GM12878 (cell line): ENCODE data around the gene ECSIT. TPM values are rescaled to one million over a fixed set of nuclear protein-coding genes. Genes with fewer than 3 reads are reported as not detected.
A peak's percentile ranks its signal among the peaks of the same experiment; 100 is the strongest.

Experiments
- ATF3 ChIP-seq: IDR thresholded peaks from 2 replicates; pipeline ENCODE4 v1.6.1; 2011; ENCODE audit warnings: low read depth, mild to moderate bottlenecking, low read length, moderate library complexity, borderline replicate concordance; ENCODE audit errors: extremely low read depth
- BCLAF1 ChIP-seq: fragments of 450-650 bp; IDR thresholded peaks from 2 replicates; pipeline ENCODE4 v1.6.1; 2017; ENCODE audit warnings: antibody characterized with exemption, mild to moderate bottlenecking, moderate library complexity
- BMI1 ChIP-seq: fragments of 450-650 bp; IDR thresholded peaks from 2 replicates; pipeline ENCODE4 v1.6.1; 2016; ENCODE audit warnings: mild to moderate bottlenecking, moderate library complexity, borderline replicate concordance
- CBX3 ChIP-seq: fragments of 200-600 bp; sonication (generic); IDR thresholded peaks from 2 replicates; pipeline ENCODE4 v1.6.1; 2016; ENCODE audit warnings: low read depth, borderline replicate concordance
- FOXM1 ChIP-seq: IDR thresholded peaks from 2 replicates; pipeline ENCODE4 v1.6.1; 2012; ENCODE audit warnings: low read depth, mild to moderate bottlenecking, inconsistent platforms, low read length, moderate library complexity
- JUNB ChIP-seq: IDR thresholded peaks from 2 replicates; pipeline ENCODE4 v1.6.1; 2016; ENCODE audit warnings: antibody characterized with exemption, mild to moderate bottlenecking
- KDM1A ChIP-seq: fragments of 200-600 bp; sonication (generic); IDR thresholded peaks from 2 replicates; pipeline ENCODE4 v1.6.1; 2016; ENCODE audit warnings: borderline replicate concordance
- MEF2A ChIP-seq: IDR thresholded peaks from 2 replicates; pipeline ENCODE4 v1.6.1; 2011; ENCODE audit warnings: low read depth, mild to moderate bottlenecking, low read length, moderate library complexity; ENCODE audit not compliant: insufficient read depth
- MTA3 ChIP-seq: IDR thresholded peaks from 2 replicates; pipeline ENCODE4 v1.6.1; 2012; ENCODE audit warnings: low read length, inconsistent platforms, borderline replicate concordance
- NFIC ChIP-seq: IDR thresholded peaks from 2 replicates; pipeline ENCODE4 v1.6.1; 2012; ENCODE audit warnings: low read depth, mild to moderate bottlenecking, inconsistent platforms, low read length, moderate library complexity
- NFYB ChIP-seq: IDR thresholded peaks from 2 replicates; pipeline ENCODE4 v1.6.1; 2011; ENCODE audit warnings: low read depth, mild to moderate bottlenecking, low read length, improper control_type of control experiment, moderate library complexity; ENCODE audit not compliant: insufficient read depth
- NRF1 ChIP-seq: conservative IDR thresholded peaks from 2 replicates; pipeline ENCODE4 v1.6.1; 2011; ENCODE audit warnings: mild to moderate bottlenecking, low read depth, low read length, improper control_type of control experiment
- SIN3A ChIP-seq: IDR thresholded peaks from 2 replicates; pipeline ENCODE4 v1.6.1; 2012; ENCODE audit warnings: low read depth, low read length, improper control_type of control experiment
- SREBF1 ChIP-seq: IDR thresholded peaks from 2 replicates; pipeline ENCODE4 v1.6.1; 2012; ENCODE audit warnings: mild to moderate bottlenecking, low read length
- TCF3 ChIP-seq: IDR thresholded peaks from 2 replicates; pipeline ENCODE4 v1.6.1; 2012; ENCODE audit warnings: low read depth, mild to moderate bottlenecking, low read length, borderline replicate concordance; ENCODE audit not compliant: insufficient read depth
- TCF7 ChIP-seq: IDR thresholded peaks from 2 replicates; pipeline ENCODE4 v1.6.1; 2014; ENCODE audit warnings: antibody characterized with exemption, borderline replicate concordance
- polyA plus RNA-seq, 11 experiments: library from polyadenylated mRNA; depleted of rRNA in 4 of 11; unstranded in 6 of 11; stranded (reverse) in 5 of 11; fragments of >200 nt; fragmentation: Nextera tagmentation in 4 of 11; fragmentation: Illumina TruSeq in 1 of 11; extraction: Ambion mirVana in 4 of 11; extraction: Trizol in 1 of 11; gene quantifications; 1 replicate in 1 of 11; 2 replicates in 10 of 11; pipeline versions ENCODE4 v1.2.1 to v1.2.3, GENCODE V29; 2011 to 2016; ENCODE audit warnings: inconsistent platforms in 2 of 11, missing spikeins in 2 of 11, low read depth in 1 of 11
- total RNA-seq, 4 experiments: library from RNA; depleted of rRNA in 3 of 4; stranded (reverse); fragments of >200 nt in 3 of 4; fragmentation: Illumina TruSeq in 1 of 4; extraction: Trizol in 1 of 4; gene quantifications; 2 replicates each; pipeline versions ENCODE4 v1.2.1 to v1.2.3, GENCODE V29; 2013 to 2021
- TF ChIP-seq, protein P1 (sequence below): IDR thresholded peaks from 2 replicates; pipeline ENCODE4 v1.6.1; 2012; ENCODE audit warnings: improper control_type of control experiment, low read depth, low read length; ENCODE audit not compliant: insufficient replicate concordance
- TF ChIP-seq, protein P2 (sequence below): IDR thresholded peaks from 2 replicates; pipeline ENCODE4 v1.6.1; 2012; ENCODE audit warnings: low read length, inconsistent platforms

The ECSIT gene
- total and polyA plus RNA-seq, 10 of the 15 experiments (the other 5 are each of a cell fraction or from before 2014, with no cell fraction given), result 1.0 to 59.6 (median 41.3) TPM

- TF ChIP-seq BCLAF1 (no peak), JUNB (no peak), KDM1A (no peak), TCF3 (0 out of 2 replicates have a peak, but pooled peaks have one; percentile 56), TCF7 (no peak), BMI1 (no peak), NRF1 (peak; percentile 93), MTA3 (no peak), ATF3 (no peak), SREBF1 (no peak), NFIC (no peak), CBX3 (no peak), SIN3A (peak; percentile 92), FOXM1 (no peak), NFYB (no peak), MEF2A (no peak)
- TF ChIP-seq, protein P1, sequence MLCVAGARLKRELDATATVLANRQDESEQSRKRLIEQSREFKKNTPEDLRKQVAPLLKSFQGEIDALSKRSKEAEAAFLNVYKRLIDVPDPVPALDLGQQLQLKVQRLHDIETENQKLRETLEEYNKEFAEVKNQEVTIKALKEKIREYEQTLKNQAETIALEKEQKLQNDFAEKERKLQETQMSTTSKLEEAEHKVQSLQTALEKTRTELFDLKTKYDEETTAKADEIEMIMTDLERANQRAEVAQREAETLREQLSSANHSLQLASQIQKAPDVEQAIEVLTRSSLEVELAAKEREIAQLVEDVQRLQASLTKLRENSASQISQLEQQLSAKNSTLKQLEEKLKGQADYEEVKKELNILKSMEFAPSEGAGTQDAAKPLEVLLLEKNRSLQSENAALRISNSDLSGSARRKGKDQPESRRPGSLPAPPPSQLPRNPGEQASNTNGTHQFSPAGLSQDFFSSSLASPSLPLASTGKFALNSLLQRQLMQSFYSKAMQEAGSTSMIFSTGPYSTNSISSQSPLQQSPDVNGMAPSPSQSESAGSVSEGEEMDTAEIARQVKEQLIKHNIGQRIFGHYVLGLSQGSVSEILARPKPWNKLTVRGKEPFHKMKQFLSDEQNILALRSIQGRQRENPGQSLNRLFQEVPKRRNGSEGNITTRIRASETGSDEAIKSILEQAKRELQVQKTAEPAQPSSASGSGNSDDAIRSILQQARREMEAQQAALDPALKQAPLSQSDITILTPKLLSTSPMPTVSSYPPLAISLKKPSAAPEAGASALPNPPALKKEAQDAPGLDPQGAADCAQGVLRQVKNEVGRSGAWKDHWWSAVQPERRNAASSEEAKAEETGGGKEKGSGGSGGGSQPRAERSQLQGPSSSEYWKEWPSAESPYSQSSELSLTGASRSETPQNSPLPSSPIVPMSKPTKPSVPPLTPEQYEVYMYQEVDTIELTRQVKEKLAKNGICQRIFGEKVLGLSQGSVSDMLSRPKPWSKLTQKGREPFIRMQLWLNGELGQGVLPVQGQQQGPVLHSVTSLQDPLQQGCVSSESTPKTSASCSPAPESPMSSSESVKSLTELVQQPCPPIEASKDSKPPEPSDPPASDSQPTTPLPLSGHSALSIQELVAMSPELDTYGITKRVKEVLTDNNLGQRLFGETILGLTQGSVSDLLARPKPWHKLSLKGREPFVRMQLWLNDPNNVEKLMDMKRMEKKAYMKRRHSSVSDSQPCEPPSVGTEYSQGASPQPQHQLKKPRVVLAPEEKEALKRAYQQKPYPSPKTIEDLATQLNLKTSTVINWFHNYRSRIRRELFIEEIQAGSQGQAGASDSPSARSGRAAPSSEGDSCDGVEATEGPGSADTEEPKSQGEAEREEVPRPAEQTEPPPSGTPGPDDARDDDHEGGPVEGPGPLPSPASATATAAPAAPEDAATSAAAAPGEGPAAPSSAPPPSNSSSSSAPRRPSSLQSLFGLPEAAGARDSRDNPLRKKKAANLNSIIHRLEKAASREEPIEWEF, result no peak
- TF ChIP-seq, protein P2, sequence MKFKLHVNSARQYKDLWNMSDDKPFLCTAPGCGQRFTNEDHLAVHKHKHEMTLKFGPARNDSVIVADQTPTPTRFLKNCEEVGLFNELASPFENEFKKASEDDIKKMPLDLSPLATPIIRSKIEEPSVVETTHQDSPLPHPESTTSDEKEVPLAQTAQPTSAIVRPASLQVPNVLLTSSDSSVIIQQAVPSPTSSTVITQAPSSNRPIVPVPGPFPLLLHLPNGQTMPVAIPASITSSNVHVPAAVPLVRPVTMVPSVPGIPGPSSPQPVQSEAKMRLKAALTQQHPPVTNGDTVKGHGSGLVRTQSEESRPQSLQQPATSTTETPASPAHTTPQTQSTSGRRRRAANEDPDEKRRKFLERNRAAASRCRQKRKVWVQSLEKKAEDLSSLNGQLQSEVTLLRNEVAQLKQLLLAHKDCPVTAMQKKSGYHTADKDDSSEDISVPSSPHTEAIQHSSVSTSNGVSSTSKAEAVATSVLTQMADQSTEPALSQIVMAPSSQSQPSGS, result no peak
Observed at GRCh38 chr19:11558881-11559828, 30.2 kb upstream of the ECSIT start, which contains the start of gene ELOF1 (continued).
